HepG2 (cell line): Measurements from ENCODE around the gene SCRG1. TPM values are rescaled to one million over a fixed set of nuclear protein-coding genes. Genes with fewer than 3 reads are reported as not detected.

Experiments
- JUND ChIP-seq: sonication (generic); formaldehyde crosslinking; IDR thresholded peaks from 2 replicates; pipeline ENCODE4 v1.8.0; 2022; ENCODE audit warnings: mild to moderate bottlenecking, missing genetic modification reagents
- KAT7 ChIP-seq: IDR thresholded peaks from 2 replicates; pipeline ENCODE4 v1.6.1; 2018; ENCODE audit warnings: borderline replicate concordance, missing compliant biosample characterization
- NFKB2 ChIP-seq: sonication (generic); formaldehyde crosslinking; IDR thresholded peaks from 2 replicates; pipeline ENCODE4 v1.4.0; 2020; ENCODE audit warnings: missing genetic modification reagents, borderline replicate concordance
- SIN3A ChIP-seq: IDR thresholded peaks from 2 replicates; pipeline ENCODE4 v1.6.1; 2011; ENCODE audit warnings: low read depth, mild to moderate bottlenecking, control low read depth, low read length, borderline replicate concordance
- ZBTB1 ChIP-seq: sonication (generic); formaldehyde crosslinking; IDR thresholded peaks from 2 replicates; pipeline ENCODE4 v1.4.0; 2020; ENCODE audit warnings: missing genetic modification reagents, borderline replicate concordance
- ZFP41 ChIP-seq: sonication (generic); formaldehyde crosslinking; IDR thresholded peaks from 2 replicates; pipeline ENCODE4 v1.4.0; 2020; ENCODE audit warnings: mild to moderate bottlenecking, missing genetic modification reagents, borderline replicate concordance
- ZKSCAN1 ChIP-seq: fragments of 150-350 bp; IDR thresholded peaks from 2 replicates; pipeline ENCODE4 v1.6.1; 2014; ENCODE audit warnings: low read length
- polyA plus RNA-seq, 8 experiments: library from polyadenylated mRNA; depleted of rRNA in 3 of 8; stranded (reverse) in 7 of 8; unstranded in 1 of 8; fragments of >200 nt; fragmentation: Illumina TruSeq in 4 of 8; extraction: Trizol in 4 of 8; gene quantifications; 2 replicates each; pipeline versions ENCODE4 v1.2.1 to v1.2.3, GENCODE V29; 2011 to 2016; ENCODE audit warnings: low read depth in 4 of 8, missing spikeins in 1 of 8, mixed read lengths in 1 of 8; ENCODE audit not compliant: insufficient read depth in 1 of 8
- total RNA-seq, 5 experiments: library from RNA; depleted of rRNA; stranded (reverse); fragments of >200 nt; fragmentation: Illumina TruSeq; extraction: Trizol; gene quantifications; 2 replicates each; pipeline ENCODE4 v1.2.3, GENCODE V29; 2016; ENCODE audit warnings: low read depth in 1 of 5
- TF ChIP-seq, protein P1 (sequence below): sonication (generic); formaldehyde crosslinking; IDR thresholded peaks from 2 replicates; pipeline ENCODE4 v1.5.1; 2020; ENCODE audit warnings: mild to moderate bottlenecking, missing genetic modification reagents, moderate library complexity
- TF ChIP-seq, protein P2 (sequence below): sonication (generic); formaldehyde crosslinking; IDR thresholded peaks from 2 replicates; pipeline ENCODE4 v1.4.0; 2020; ENCODE audit warnings: missing genetic modification reagents
- TF ChIP-seq, protein P3 (sequence below), 2 experiments: sonication (generic) in 1 of 2; formaldehyde crosslinking in 1 of 2; IDR thresholded peaks; 2 replicates each; pipeline versions ENCODE4 v1.5.1 to v1.6.1; 2011 to 2020; ENCODE audit warnings: borderline replicate concordance in 1 of 2, low read depth in 1 of 2, low read length in 1 of 2, mild to moderate bottlenecking in 1 of 2, missing genetic modification reagents in 1 of 2, moderate library complexity in 1 of 2
- TF ChIP-seq, protein P4 (sequence below): IDR thresholded peaks from 2 replicates; pipeline ENCODE4 v1.6.1; 2018; ENCODE audit warnings: missing genetic modification reagents, mild to moderate bottlenecking, missing compliant biosample characterization
- TF ChIP-seq, protein P5 (sequence below): sonication (generic); formaldehyde crosslinking; IDR thresholded peaks from 2 replicates; pipeline ENCODE4 v1.4.0; 2020; ENCODE audit warnings: missing genetic modification reagents
- TF ChIP-seq, protein P6 (sequence below): fragments of 450-650 bp; IDR thresholded peaks from 2 replicates; pipeline ENCODE4 v1.6.1; 2016

SCRG1 gene
- total and polyA plus RNA-seq, 2 of the 13 experiments (the other 11 are each of a cell fraction or from before 2014, with no cell fraction given) = not detected

DNA sequence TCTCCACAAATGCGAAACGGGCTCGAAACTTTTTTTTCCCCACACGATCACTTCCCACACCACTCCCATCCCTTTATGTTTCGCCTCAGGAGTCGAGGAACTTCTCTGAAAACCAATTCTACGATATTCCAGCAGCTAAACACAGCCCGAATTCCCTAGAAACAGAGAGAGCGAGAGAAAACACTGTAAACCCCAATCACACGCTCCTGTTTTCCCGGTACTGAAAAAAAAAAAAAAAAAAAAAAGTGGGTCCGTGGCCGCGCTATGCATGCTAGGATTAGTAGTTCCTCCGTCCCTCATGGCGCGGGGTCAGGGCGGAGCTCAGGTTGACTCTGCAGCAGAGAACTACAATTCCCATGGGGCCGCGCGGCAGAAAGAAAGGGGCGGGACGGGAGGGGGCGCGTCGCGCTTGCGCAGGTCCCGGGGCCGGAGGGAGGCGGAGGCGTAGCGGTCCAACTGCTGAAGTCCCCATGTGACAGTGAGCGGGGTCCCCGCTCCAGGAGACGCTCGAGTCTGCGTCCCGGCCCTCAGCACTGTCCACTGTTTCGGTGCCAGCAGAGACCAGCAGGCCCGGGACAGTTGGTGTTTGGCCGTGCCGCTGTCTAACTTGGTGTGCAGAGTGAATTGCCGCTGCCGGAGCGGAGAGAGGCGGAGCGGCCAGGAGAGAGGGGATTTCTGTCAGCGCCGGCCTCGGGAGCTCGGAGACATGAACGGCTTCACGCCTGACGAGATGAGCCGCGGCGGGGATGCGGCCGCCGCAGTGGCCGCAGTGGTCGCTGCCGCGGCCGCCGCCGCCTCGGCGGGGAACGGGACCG lies 28.2 kb downstream of the SCRG1 start, which contains the start of gene SAP30 (continued):
- TF ChIP-seq, protein P1, sequence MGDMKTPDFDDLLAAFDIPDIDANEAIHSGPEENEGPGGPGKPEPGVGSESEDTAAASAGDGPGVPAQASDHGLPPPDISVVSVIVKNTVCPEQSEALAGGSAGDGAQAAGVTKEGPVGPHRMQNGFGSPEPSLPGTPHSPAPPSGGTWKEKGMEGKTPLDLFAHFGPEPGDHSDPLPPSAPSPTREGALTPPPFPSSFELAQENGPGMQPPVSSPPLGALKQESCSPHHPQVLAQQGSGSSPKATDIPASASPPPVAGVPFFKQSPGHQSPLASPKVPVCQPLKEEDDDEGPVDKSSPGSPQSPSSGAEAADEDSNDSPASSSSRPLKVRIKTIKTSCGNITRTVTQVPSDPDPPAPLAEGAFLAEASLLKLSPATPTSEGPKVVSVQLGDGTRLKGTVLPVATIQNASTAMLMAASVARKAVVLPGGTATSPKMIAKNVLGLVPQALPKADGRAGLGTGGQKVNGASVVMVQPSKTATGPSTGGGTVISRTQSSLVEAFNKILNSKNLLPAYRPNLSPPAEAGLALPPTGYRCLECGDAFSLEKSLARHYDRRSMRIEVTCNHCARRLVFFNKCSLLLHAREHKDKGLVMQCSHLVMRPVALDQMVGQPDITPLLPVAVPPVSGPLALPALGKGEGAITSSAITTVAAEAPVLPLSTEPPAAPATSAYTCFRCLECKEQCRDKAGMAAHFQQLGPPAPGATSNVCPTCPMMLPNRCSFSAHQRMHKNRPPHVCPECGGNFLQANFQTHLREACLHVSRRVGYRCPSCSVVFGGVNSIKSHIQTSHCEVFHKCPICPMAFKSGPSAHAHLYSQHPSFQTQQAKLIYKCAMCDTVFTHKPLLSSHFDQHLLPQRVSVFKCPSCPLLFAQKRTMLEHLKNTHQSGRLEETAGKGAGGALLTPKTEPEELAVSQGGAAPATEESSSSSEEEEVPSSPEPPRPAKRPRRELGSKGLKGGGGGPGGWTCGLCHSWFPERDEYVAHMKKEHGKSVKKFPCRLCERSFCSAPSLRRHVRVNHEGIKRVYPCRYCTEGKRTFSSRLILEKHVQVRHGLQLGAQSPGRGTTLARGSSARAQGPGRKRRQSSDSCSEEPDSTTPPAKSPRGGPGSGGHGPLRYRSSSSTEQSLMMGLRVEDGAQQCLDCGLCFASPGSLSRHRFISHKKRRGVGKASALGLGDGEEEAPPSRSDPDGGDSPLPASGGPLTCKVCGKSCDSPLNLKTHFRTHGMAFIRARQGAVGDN (CRISPR knock-in tag) = peak; percentile 75
- TF ChIP-seq, protein P2, sequence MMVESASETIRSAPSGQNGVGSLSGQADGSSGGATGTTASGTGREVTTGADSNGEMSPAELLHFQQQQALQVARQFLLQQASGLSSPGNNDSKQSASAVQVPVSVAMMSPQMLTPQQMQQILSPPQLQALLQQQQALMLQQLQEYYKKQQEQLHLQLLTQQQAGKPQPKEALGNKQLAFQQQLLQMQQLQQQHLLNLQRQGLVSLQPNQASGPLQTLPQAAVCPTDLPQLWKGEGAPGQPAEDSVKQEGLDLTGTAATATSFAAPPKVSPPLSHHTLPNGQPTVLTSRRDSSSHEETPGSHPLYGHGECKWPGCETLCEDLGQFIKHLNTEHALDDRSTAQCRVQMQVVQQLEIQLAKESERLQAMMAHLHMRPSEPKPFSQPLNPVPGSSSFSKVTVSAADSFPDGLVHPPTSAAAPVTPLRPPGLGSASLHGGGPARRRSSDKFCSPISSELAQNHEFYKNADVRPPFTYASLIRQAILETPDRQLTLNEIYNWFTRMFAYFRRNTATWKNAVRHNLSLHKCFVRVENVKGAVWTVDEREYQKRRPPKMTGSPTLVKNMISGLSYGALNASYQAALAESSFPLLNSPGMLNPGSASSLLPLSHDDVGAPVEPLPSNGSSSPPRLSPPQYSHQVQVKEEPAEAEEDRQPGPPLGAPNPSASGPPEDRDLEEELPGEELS (CRISPR knock-in tag) = 0 out of 2 replicates have a peak, but pooled peaks have one; percentile 20
- peak; percentile 61; the same call in 1 of the 2 replicates for TF ChIP-seq ZFP41 (CRISPR knock-in tag)
- TF ChIP-seq, protein P3, sequence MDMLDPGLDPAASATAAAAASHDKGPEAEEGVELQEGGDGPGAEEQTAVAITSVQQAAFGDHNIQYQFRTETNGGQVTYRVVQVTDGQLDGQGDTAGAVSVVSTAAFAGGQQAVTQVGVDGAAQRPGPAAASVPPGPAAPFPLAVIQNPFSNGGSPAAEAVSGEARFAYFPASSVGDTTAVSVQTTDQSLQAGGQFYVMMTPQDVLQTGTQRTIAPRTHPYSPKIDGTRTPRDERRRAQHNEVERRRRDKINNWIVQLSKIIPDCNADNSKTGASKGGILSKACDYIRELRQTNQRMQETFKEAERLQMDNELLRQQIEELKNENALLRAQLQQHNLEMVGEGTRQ (IDR thresholded peaks at IDR 0.05; ENCODE audit: low read depth, low read length) = no peak
- TF ChIP-seq, protein P3 (CRISPR knock-in tag; IDR thresholded peaks at IDR 0.05; ENCODE audit: borderline replicate concordance) = peak; percentile 64; the same call in 1 of the 2 replicates
- peak; percentile 57; the same call in 1 of the 2 replicates for TF ChIP-seq ZBTB1
- TF ChIP-seq, protein P4, sequence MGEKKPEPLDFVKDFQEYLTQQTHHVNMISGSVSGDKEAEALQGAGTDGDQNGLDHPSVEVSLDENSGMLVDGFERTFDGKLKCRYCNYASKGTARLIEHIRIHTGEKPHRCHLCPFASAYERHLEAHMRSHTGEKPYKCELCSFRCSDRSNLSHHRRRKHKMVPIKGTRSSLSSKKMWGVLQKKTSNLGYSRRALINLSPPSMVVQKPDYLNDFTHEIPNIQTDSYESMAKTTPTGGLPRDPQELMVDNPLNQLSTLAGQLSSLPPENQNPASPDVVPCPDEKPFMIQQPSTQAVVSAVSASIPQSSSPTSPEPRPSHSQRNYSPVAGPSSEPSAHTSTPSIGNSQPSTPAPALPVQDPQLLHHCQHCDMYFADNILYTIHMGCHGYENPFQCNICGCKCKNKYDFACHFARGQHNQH = peak; percentile 63
- TF ChIP-seq SIN3A = peak; percentile 88; the same call in 1 of the 2 replicates
- TF ChIP-seq, protein P5, sequence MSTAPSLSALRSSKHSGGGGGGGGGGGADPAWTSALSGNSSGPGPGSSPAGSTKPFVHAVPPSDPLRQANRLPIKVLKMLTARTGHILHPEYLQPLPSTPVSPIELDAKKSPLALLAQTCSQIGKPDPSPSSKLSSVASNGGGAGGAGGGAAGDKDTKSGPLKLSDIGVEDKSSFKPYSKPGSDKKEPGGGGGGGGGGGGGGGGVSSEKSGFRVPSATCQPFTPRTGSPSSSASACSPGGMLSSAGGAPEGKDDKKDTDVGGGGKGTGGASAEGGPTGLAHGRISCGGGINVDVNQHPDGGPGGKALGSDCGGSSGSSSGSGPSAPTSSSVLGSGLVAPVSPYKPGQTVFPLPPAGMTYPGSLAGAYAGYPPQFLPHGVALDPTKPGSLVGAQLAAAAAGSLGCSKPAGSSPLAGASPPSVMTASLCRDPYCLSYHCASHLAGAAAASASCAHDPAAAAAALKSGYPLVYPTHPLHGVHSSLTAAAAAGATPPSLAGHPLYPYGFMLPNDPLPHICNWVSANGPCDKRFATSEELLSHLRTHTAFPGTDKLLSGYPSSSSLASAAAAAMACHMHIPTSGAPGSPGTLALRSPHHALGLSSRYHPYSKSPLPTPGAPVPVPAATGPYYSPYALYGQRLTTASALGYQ (CRISPR knock-in tag) = no peak
- TF ChIP-seq NFKB2 = peak; percentile 86; the same call in 1 of the 2 replicates
- TF ChIP-seq ZKSCAN1 = no peak
- TF ChIP-seq JUND (CRISPR knock-in tag) = no peak; the same call in 1 of the 2 replicates
- TF ChIP-seq, protein P6, sequence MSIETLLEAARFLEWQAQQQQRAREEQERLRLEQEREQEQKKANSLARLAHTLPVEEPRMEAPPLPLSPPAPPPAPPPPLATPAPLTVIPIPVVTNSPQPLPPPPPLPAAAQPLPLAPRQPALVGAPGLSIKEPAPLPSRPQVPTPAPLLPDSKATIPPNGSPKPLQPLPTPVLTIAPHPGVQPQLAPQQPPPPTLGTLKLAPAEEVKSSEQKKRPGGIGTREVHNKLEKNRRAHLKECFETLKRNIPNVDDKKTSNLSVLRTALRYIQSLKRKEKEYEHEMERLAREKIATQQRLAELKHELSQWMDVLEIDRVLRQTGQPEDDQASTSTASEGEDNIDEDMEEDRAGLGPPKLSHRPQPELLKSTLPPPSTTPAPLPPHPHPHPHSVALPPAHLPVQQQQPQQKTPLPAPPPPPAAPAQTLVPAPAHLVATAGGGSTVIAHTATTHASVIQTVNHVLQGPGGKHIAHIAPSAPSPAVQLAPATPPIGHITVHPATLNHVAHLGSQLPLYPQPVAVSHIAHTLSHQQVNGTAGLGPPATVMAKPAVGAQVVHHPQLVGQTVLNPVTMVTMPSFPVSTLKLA = peak; percentile 50
- peak; percentile 76 for TF ChIP-seq KAT7
